Large intestine (tissue), 3 donors: ENCODE measurements around the gene SPATA2L. TPM values are rescaled to one million over a fixed set of nuclear protein-coding genes. Genes with fewer than 3 reads are reported as not detected.

Source experiments
- DNase-seq, 2 donors: peaks; one replicate each; pipeline versions ENCODE4 v3.0.0 to v3.0.0-alpha.2; 2013
- H3K27ac ChIP-seq: one replicate; pipeline ENCODE4 v1.5.1; 2013; ENCODE audit warnings: low read length
- H3K27me3 ChIP-seq: 2 replicates; pipeline ENCODE4 v1.6.1; 2013; ENCODE audit warnings: low read length; ENCODE audit not compliant: control insufficient read depth, insufficient read depth
- H3K36me3 ChIP-seq: 2 replicates; pipeline ENCODE4 v1.6.1; 2013; ENCODE audit warnings: low read length; ENCODE audit not compliant: control insufficient read depth, insufficient read depth
- H3K4me1 ChIP-seq: one replicate; pipeline ENCODE4 v1.6.1; 2013; ENCODE audit warnings: low read length; ENCODE audit not compliant: control insufficient read depth, insufficient read depth
- H3K4me3 ChIP-seq: one replicate; pipeline ENCODE4 v1.5.1; 2013; ENCODE audit warnings: low read length
- H3K9me3 ChIP-seq: one replicate; pipeline ENCODE4 v1.6.1; 2013; ENCODE audit warnings: mild to moderate bottlenecking, low read depth, low read length, moderate library complexity; ENCODE audit not compliant: control insufficient read depth
- WGBS: methylation state at CpG from one replicate; pipeline ENCODE4 v1.1.5; 2013; ENCODE audit warnings: low lambda C conversion rate; ENCODE audit not compliant: insufficient coverage; 5-methylcytosine and 5-hydroxymethylcytosine counted together
- polyA plus RNA-seq: library from polyadenylated mRNA; unstranded; fragments of 120-200 nt; gene quantifications from one replicate; pipeline ENCODE4 v1.2.1, GENCODE V29; 2013

SPATA2L gene
- polyA plus RNA-seq, 1 donor: 18.7 TPM

DNA sequence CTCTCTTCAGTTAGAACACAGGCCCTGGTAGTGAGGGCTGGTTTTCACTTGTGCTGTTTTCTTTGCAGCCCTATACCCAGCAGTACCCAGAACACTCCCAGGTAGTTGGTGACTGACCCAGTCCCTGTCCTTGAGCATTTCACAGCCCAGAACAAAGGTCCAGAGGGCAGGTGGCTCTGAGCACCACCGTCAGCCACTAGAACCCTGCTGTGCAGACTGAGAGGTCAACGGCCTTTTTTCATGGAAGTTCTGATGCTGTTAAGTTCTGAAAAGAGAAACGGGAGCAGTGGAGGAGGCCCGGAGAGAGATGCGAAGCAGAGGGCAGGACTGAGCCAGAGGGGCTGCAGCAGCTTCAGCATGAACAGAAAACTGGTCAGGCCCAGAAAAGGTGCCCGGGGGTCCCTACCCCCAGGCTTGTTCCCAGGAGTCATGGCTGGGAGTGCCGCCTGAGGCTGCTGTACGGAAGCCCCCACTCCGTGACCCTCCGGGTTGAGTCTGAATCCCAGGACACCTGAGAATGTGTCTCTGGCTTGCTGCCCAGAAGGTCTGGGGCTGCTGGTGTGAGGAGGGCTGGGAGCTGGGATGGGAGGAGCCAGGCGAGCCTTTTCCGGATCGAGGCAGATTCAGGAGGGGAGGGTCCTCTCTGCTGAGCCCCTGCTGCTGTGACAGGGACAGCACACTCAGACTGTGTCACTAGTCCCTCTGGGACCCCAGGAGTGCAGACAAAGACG is 28.5 kb upstream of the SPATA2L start:
- H3K4me1 ChIP-seq: no peaks in the 10 kb centered on the region
- no CpG with 5 or more reads among the region's 14 CpGs for WGBS
- no peak overlapping the region for H3K4me3 ChIP-seq
- H3K36me3 ChIP-seq: peaks cover 84% of the 10 kb centered on the region
- no peaks in the 10 kb centered on the region for H3K27me3 ChIP-seq
- DNase-seq: no peak
- H3K27ac ChIP-seq: no peak overlapping the region
- no peaks in the 10 kb centered on the region for H3K9me3 ChIP-seq

DNA sequence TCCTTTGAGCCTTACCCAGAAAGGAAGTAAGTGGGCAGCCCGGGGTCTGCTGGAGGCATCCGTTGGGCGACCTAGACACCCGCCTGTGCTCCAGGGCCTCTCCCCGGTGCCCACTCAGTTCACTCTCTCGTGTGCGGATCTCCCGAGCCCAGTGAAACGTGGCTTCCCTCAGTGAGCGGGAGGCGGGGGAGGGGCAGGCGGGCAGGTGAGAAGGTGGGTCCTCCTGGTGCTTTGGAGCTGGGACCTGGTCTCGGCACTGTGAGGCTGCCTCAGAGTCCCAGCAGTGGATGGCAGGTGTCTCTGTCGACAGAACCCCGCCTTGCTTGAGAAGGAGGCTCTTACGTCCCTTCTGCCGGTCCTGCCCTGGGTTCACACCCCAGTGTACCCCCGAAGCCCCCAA is 27.8 kb upstream of the SPATA2L start:
- Histone ChIP-seq H3K27ac (no peak overlapping the region), H3K27me3 (no peaks in the 10 kb centered on the region), H3K4me1 (no peaks in the 10 kb centered on the region), H3K9me3 (no peaks in the 10 kb centered on the region), H3K4me3 (no peak overlapping the region), H3K36me3 (peaks cover 81% of the 10 kb centered on the region)
- no peak for DNase-seq
- 89% methylated on average over 3 of the region's 18 CpGs for WGBS

DNA sequence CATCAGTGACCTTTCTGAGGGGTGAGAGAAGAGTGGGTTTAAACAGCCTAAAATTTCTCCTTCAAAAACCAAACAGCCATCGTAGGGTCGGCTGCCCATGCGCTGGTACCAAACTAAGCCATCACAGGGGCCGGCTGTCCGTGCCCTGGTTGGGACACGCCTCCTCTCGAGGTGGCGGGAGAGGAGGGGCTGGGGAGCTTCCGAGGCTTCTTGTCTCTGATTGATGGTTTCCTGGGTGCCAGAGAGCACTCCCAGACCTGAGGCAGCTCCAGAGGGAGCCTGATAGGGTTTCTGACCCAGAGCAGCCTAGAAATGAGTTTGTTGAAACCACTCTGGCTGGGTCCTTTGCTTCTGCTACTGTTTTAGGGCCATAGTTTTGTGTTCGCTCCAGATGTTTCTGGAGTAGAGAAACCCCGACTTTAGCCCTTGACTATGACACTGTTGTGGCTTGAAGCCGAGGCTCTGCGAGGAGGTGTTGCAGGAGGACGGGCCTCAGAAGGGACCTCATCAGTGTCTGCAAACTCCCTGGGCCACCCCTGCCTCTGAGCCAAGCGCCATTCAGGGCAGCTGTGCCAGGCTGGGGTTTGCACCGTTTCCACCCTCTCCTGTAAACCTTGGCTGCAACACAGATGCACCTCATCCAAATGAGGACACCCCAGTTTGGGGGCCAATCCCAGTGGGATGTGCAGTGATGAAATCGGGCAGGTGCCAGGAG is 26.1 kb upstream of the SPATA2L start:
- peaks cover 9% of the 10 kb centered on the region for H3K4me1 ChIP-seq
- H3K9me3 ChIP-seq: no peaks in the 10 kb centered on the region
- DNase-seq: no peak
- no CpG with 5 or more reads among the region's 17 CpGs for WGBS
- H3K27me3 ChIP-seq: no peaks in the 10 kb centered on the region
- H3K36me3 ChIP-seq: peaks cover 81% of the 10 kb centered on the region
- no peak overlapping the region for H3K27ac ChIP-seq
- no peak overlapping the region for H3K4me3 ChIP-seq

DNA sequence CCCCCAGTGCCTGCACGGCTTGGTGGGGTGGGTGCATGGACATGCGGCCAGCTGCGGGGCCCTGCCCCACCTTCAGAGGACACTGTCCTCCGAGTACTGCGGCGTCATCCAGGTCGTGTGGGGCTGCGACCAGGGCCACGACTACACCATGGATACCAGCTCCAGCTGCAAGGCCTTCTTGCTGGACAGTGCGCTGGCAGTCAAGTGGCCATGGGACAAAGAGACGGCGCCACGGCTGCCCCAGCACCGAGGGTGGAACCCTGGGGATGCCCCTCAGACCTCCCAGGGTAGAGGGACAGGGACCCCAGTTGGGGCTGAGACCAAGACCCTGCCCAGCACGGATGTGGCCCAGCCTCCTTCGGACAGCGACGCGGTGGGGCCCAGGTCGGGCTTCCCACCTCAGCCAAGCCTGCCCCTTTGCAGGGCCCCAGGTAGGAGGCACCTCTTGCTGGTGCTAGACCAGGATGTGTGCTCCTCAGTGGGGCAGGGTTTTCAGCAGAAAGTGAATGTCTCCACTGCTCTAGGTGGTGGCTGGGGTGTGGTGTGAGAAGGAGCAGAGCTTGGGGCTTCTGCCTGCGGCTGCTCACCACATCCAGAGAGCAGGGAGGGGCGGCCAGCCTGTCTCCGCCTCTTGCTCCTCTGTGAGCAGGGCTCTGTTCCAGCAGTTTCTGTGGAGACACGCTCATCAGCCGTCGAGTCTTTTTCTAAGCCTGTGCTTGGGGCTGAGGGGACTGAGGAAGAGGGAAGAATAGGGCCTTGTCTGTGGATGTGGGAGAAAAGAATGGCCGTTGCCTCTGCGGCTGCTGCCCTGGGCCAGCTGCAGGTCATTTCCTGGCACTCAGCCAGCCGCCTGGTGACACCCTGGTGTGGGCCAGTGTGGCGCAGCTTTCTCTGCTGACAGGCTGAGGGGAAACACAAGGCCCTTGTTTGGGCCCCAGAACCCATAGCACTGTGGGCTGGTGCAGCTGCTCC is 22.1 kb upstream of the SPATA2L start:
- no CpG with 5 or more reads among the region's 30 CpGs for WGBS
- Histone ChIP-seq H3K4me3 (no peak overlapping the region), H3K4me1 (peaks cover 15% of the 10 kb centered on the region), H3K36me3 (peaks cover 44% of the 10 kb centered on the region), H3K27me3 (no peaks in the 10 kb centered on the region), H3K27ac (no peak overlapping the region), H3K9me3 (no peaks in the 10 kb centered on the region)
- no peak for DNase-seq

DNA sequence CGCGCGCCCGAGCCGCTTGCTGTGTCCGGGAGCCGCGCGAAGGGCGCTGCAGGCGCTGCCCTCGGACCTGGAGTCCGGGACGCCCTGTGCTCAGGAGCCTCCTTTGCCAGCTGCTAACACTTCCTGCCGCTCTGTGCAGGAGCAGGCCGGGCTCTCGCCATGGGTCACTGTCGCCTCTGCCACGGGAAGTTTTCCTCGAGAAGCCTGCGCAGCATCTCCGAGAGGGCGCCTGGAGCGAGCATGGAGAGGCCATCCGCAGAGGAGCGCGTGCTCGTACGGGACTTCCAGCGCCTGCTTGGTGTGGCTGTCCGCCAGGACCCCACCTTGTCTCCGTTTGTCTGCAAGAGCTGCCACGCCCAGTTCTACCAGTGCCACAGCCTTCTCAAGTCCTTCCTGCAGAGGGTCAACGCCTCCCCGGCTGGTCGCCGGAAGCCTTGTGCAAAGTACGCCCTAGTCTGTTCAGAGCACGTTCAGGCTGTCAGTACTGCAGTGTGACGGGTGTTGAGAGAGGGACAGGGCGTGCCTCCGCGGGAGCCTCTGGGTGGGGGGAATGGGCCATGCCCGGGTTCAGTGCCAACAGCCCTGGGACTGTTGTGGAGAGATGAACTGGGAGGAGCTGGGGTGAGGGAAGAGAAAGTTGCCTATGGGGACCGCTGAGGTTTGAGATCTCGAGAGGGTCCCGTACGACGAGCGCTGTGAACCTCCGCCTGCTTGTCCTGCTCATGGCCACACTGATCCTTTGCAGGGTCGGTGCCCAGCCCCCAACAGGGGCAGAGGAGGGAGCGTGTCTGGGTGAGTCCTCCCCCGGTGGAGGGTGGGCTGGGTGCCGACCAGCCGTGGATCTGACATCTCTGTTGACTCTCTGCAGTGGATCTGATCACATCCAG is 21.1 kb upstream of the SPATA2L start:
- H3K27me3 ChIP-seq: no peaks in the 10 kb centered on the region
- peaks cover 18% of the 10 kb centered on the region for H3K4me1 ChIP-seq
- no CpG with 5 or more reads among the region's 56 CpGs for WGBS
- no peaks in the 10 kb centered on the region for H3K9me3 ChIP-seq
- peak overlapping the region; percentile 67 for H3K4me3 ChIP-seq
- H3K27ac ChIP-seq: peak overlapping the region; percentile 77
- peak; percentile 76 to 88 for DNase-seq
- peaks cover 41% of the 10 kb centered on the region for H3K36me3 ChIP-seq

DNA sequence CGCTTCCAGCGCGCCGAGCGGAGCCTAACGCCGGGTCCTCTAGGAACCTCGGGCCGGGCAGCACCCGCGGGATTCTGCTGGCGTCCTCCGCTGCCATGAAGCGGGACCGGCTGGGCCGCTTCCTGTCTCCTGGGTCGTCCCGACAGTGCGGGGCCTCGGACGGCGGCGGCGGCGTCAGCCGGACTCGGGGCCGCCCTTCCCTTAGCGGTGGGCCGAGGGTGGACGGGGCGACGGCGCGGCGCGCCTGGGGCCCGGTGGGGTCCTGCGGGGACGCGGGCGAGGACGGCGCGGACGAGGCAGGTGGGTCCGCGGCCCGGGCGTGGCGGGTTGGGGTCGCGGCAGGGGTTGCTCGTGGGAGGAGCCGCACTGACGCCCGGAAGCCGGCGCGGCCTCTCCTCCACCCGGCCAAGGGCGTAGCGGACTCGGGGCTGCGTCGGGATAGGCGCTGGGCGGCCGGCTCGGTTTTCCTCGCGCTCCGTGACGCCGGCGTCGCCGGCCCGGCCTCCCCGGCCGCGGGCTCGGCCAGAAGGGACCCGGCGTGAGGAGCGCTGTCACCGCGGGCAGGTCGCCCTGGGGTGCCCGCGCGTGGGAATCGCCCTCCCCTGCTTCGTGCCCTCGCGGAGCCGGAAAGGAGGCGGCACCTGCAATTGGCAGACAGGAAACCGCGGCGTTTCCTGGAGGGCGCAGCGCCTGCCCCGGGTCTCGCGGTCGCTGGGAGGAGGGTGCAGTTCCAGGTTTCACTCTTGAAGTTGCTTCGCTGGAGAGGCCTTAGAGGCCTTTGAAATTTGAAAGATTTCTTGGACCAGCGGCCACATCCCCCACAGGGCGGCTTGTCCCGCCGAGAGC is 20.3 kb upstream of the SPATA2L start:
- peak in 1 of 2 donors; percentile 70 for DNase-seq
- Histone ChIP-seq H3K4me3 (peak overlapping the region; percentile 67), H3K27ac (peak overlapping the region; percentile 85), H3K4me1 (peaks cover 18% of the 10 kb centered on the region), H3K27me3 (no peaks in the 10 kb centered on the region), H3K36me3 (peaks cover 32% of the 10 kb centered on the region), H3K9me3 (no peaks in the 10 kb centered on the region)
- no CpG with 5 or more reads among the region's 112 CpGs for WGBS

DNA sequence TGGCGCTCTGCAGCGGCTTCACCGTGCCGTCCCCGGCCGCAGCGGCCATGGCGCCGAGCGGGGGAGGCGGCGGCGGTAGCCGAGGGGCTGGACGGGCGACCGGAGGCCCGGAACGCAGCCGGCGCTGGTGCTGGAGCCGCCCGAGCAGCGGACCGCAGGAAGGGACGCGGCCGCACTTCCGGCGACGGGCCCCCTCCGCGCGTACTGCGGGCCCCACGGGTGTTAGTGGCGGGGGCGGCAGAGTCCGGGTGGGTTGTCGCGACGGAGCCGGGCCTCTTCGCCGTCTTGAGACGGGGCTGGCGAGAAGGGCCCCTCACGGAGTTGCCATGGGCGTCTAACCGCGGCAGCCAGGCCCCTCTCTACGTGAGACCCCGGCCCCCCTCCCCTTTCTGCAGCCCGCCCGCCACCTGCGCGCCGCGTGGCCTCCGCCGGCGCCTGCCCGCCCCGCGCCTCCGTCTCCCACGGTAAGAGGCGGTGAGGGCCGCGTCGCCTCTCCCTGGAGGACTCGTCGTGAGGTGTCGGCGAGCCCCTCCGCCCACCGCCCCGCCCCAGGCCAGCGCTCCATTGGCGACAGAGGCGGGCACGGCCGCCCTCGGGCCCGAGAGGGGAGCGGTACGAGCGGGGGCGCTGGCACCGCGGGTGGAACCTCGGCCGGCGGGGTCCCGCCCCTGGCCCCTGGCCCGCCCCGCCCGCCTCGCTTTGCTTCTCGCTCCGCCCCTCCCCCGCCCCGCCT is 19.5 kb upstream of the SPATA2L start, which contains the start of the genes VPS9D1 and ZNF276:
VPS9D1 (minus strand) TSS at position 86 of the 733 bp plus-strand sequence; CDS start at position 49, 37 bp downstream.
ZNF276 (plus strand) TSS at position 725 of the 733 bp plus-strand sequence. CDS start 104 bp downstream, outside the sequence.
- peak; percentile 66 to 92 for DNase-seq
- Histone ChIP-seq H3K27ac (peak within 1 kb of the TSS; percentile 85), H3K27me3 (no peaks in the 10 kb centered on the region), H3K4me1 (peaks cover 18% of the 10 kb centered on the region), H3K36me3 (peaks cover 30% of the 10 kb centered on the region), H3K4me3 (peak within 1 kb of the TSS; percentile 67), H3K9me3 (no peaks in the 10 kb centered on the region)
- WGBS: no CpG with 5 or more reads among the region's 103 CpGs

DNA sequence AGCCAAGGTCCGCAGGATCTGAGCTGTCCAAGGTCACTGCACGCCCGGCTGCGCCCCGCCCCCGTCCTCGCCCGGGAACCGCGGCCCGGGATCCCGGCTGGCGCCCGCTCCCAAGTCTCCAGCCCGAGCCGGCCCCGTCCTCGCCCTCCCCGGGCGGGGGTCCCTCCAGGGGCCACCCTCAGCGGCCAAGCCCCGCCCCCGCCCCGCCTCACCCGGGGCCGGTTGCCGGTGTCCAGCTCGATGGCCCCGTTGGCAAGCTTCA is 19.0 kb upstream of the SPATA2L start:
- Histone ChIP-seq H3K4me3 (peak overlapping the region; percentile 67), H3K27ac (peak overlapping the region; percentile 68), H3K36me3 (peaks cover 29% of the 10 kb centered on the region), H3K27me3 (no peaks in the 10 kb centered on the region), H3K9me3 (no peaks in the 10 kb centered on the region), H3K4me1 (peaks cover 18% of the 10 kb centered on the region)
- DNase-seq: peak; percentile 61 to 80
- WGBS: no CpG with 5 or more reads among the region's 29 CpGs
